ENCODE results near the gene PIK3R3.

PIK3R3 gene

DNA sequence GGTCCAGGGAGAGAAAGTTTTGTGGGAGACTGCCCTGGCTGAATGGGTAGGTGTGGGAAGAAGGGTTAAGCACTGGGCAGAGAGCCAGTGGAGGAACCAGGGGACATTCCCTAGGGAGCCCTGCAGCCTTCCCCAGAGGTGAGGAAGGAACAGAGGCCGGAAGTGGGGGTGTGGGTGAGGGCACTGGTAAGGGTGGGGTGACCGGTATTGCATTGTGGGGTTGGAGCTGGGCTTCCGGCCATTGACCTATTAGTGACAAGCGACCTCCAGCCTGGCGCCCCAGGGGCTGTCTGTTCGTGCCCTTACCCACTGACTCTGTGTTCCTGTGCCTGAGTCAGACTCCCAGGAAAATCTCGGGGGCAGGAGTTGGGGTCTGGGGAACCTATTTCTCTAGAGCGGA lies 38.9 kb upstream of the PIK3R3 start:
- Histone ChIP-seq H3K9me3 (ENCODE audit: control insufficient read depth, low read depth, low read length) (no peaks in the 10 kb centered on the region), H3K4me3 (ENCODE audit: low read length) (no peak overlapping the region), H3K36me3 (ENCODE audit: control insufficient read depth, low read depth, low read length) (no peaks in the 10 kb centered on the region), H3K4me1 (ENCODE audit: control insufficient read depth, low read depth, low read length) (peaks cover 22% of the 10 kb centered on the region), H3K27ac (ENCODE audit: low read length) (no peak overlapping the region), H3K27me3 (ENCODE audit: control insufficient read depth, insufficient read depth, low read length) (peaks cover 8% of the 10 kb centered on the region), H3K9ac (ENCODE audit: low read length) (no peak overlapping the region)

GRCh38 chr1:46169811-46170454 lies 37.5 kb upstream of the PIK3R3 start:
- Histone ChIP-seq H3K27ac (ENCODE audit: low read length) (no peak overlapping the region), H3K9ac (ENCODE audit: low read length) (no peak overlapping the region), H3K9me3 (ENCODE audit: control insufficient read depth, low read depth, low read length) (no peaks in the 10 kb centered on the region), H3K4me1 (ENCODE audit: control insufficient read depth, low read depth, low read length) (peaks cover 23% of the 10 kb centered on the region), H3K27me3 (ENCODE audit: control insufficient read depth, insufficient read depth, low read length) (peaks cover 12% of the 10 kb centered on the region), H3K4me3 (ENCODE audit: low read length) (no peak overlapping the region), H3K36me3 (ENCODE audit: control insufficient read depth, low read depth, low read length) (no peaks in the 10 kb centered on the region)

DNA sequence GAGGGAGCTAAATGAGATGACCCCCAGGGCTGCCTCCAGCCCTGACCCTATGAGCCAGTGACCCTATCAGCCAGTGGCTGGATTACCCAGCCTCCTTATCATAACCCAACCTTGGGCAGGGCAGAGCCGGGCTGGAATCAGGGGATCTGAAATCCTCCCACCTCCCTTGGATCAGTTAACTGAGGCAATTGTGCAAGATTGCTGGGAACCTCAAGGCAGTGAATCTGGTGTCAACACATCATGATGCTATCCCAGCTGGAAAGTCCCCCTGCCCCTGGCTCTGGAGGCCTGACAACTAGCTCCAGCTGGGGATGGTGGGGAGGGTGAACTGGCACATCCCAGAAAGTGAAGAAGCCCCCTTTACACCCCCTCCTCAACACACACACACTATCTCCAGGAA lies 36.0 kb upstream of the PIK3R3 start:
- H3K4me1 ChIP-seq (ENCODE audit: control insufficient read depth, low read depth, low read length) = peaks cover 11% of the 10 kb centered on the region
- no peak overlapping the region for H3K9ac ChIP-seq (ENCODE audit: low read length)

GRCh38 chr1:46166521-46167462 lies 34.4 kb upstream of the PIK3R3 start:
- H3K9me3 ChIP-seq (ENCODE audit: control insufficient read depth, low read depth, low read length) = no peaks in the 10 kb centered on the region
- no peak overlapping the region for H3K27ac ChIP-seq (ENCODE audit: low read length)
- H3K9ac ChIP-seq (ENCODE audit: low read length) = no peak overlapping the region
- peaks cover 12% of the 10 kb centered on the region for H3K27me3 ChIP-seq (ENCODE audit: control insufficient read depth, insufficient read depth, low read length)
- H3K4me1 ChIP-seq (ENCODE audit: control insufficient read depth, low read depth, low read length) = peaks cover 6% of the 10 kb centered on the region
- no peak overlapping the region for H3K4me3 ChIP-seq (ENCODE audit: low read length)
- H3K36me3 ChIP-seq (ENCODE audit: control insufficient read depth, low read depth, low read length) = no peaks in the 10 kb centered on the region

More for the DNA sequence above, 36.0 kb upstream of the PIK3R3 start:
- no peaks in the 10 kb centered on the region for H3K36me3 ChIP-seq (ENCODE audit: control insufficient read depth, low read depth, low read length)
- H3K4me3 ChIP-seq (ENCODE audit: low read length) = no peak overlapping the region
- H3K9me3 ChIP-seq (ENCODE audit: control insufficient read depth, low read depth, low read length) = no peaks in the 10 kb centered on the region
- H3K27me3 ChIP-seq (ENCODE audit: control insufficient read depth, insufficient read depth, low read length) = peaks cover 12% of the 10 kb centered on the region
- H3K27ac ChIP-seq (ENCODE audit: low read length) = no peak overlapping the region

GRCh38 chr1:46160212-46160611 lies 27.8 kb upstream of the PIK3R3 start:
- H3K9ac ChIP-seq (ENCODE audit: low read length) = no peak overlapping the region
- H3K27ac ChIP-seq (ENCODE audit: low read length) = no peak overlapping the region
- H3K36me3 ChIP-seq (ENCODE audit: control insufficient read depth, low read depth, low read length) = no peaks in the 10 kb centered on the region
- no peak overlapping the region for H3K4me3 ChIP-seq (ENCODE audit: low read length)
- H3K9me3 ChIP-seq (ENCODE audit: control insufficient read depth, low read depth, low read length) = no peaks in the 10 kb centered on the region
- H3K4me1 ChIP-seq (ENCODE audit: control insufficient read depth, low read depth, low read length) = no peaks in the 10 kb centered on the region
- no peaks in the 10 kb centered on the region for H3K27me3 ChIP-seq (ENCODE audit: control insufficient read depth, insufficient read depth, low read length)

DNA sequence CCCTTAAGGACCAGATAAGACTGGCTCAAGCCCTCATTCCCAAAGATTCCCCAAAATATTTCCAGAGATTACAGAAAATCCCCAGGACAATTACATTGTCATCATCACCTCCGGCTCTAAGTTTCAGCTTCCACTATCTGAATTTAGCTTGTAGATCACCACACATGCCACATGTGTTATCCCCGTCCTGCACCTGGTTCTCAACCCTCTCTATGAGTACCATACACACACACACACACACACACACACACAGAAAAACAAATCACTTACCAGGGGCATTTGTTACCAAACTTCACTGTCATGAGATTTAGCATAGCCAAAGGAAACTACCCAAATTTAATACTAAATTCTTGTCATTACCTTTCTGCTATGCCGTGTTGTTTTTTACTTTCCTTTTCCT lies 27.1 kb upstream of the PIK3R3 start:
- H3K9ac ChIP-seq (ENCODE audit: low read length) = no peak overlapping the region
- no peak overlapping the region for H3K4me3 ChIP-seq (ENCODE audit: low read length)
- H3K27me3 ChIP-seq (ENCODE audit: control insufficient read depth, insufficient read depth, low read length) = no peaks in the 10 kb centered on the region
- H3K36me3 ChIP-seq (ENCODE audit: control insufficient read depth, low read depth, low read length) = no peaks in the 10 kb centered on the region
- no peaks in the 10 kb centered on the region for H3K4me1 ChIP-seq (ENCODE audit: control insufficient read depth, low read depth, low read length)
- H3K27ac ChIP-seq (ENCODE audit: low read length) = no peak overlapping the region
- no peaks in the 10 kb centered on the region for H3K9me3 ChIP-seq (ENCODE audit: control insufficient read depth, low read depth, low read length)

- Histone ChIP-seq H3K27me3 (ENCODE audit: control insufficient read depth, insufficient read depth, low read length) (no peaks in the 10 kb centered on the region), H3K9ac (ENCODE audit: low read length) (no peak overlapping the region), H3K9me3 (ENCODE audit: control insufficient read depth, low read depth, low read length) (no peaks in the 10 kb centered on the region), H3K4me3 (ENCODE audit: low read length) (no peak overlapping the region), H3K36me3 (ENCODE audit: control insufficient read depth, low read depth, low read length) (no peaks in the 10 kb centered on the region), H3K4me1 (ENCODE audit: control insufficient read depth, low read depth, low read length) (no peaks in the 10 kb centered on the region), H3K27ac (ENCODE audit: low read length) (no peak overlapping the region)
Observed at GRCh38 chr1:46158312-46159281, 26.2 kb upstream of the PIK3R3 start.

GRCh38 chr1:46157916-46158311 lies 25.5 kb upstream of the PIK3R3 start:
- no peaks in the 10 kb centered on the region for H3K27me3 ChIP-seq (ENCODE audit: control insufficient read depth, insufficient read depth, low read length)
- H3K4me1 ChIP-seq (ENCODE audit: control insufficient read depth, low read depth, low read length) = no peaks in the 10 kb centered on the region
- H3K4me3 ChIP-seq (ENCODE audit: low read length) = no peak overlapping the region
- no peak overlapping the region for H3K9ac ChIP-seq (ENCODE audit: low read length)
- no peaks in the 10 kb centered on the region for H3K36me3 ChIP-seq (ENCODE audit: control insufficient read depth, low read depth, low read length)
- no peaks in the 10 kb centered on the region for H3K9me3 ChIP-seq (ENCODE audit: control insufficient read depth, low read depth, low read length)
- no peak overlapping the region for H3K27ac ChIP-seq (ENCODE audit: low read length)

DNA sequence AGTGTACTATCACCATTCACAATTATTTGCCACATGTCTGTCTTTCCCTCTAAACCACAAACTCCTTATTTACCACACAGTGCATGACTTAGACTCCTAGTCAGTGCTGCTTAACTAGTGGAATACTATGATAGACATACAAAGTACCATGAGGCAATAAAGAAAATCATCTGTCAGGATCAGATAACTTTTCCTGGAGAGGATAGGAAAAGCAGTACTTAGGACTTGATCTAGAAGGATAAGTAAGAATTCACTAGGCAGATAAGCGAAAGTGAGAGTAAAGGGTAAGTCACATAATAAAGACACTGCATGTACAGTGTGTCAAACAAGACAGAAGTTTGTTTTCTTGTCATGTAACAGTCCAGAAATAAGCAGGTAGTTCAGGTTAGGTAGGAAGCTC lies 21.3 kb upstream of the PIK3R3 start:
- Histone ChIP-seq H3K4me3 (ENCODE audit: low read length) (no peak overlapping the region), H3K27me3 (ENCODE audit: control insufficient read depth, insufficient read depth, low read length) (no peaks in the 10 kb centered on the region), H3K9me3 (ENCODE audit: control insufficient read depth, low read depth, low read length) (no peaks in the 10 kb centered on the region), H3K36me3 (ENCODE audit: control insufficient read depth, low read depth, low read length) (no peaks in the 10 kb centered on the region), H3K27ac (ENCODE audit: low read length) (no peak overlapping the region), H3K4me1 (ENCODE audit: control insufficient read depth, low read depth, low read length) (no peaks in the 10 kb centered on the region), H3K9ac (ENCODE audit: low read length) (no peak overlapping the region)

DNA sequence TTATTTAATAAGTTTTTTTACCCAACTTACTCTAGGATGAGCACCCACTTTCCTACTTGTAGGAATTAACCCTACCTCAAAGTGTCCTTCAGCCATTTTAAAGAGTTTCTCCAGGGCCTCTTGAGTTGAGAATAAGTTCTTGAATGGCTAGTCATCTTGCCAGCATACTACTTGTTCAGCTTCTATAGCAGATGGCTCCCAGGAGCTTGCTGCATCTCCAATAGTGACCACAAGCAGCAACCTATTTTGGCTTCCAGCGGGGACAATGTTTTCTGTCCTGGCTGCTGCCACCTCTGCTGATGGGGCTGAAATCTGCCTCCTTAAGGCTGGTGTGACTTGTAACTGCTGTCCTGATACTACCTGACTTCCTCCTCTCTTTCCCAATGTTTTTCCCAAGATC lies 20.8 kb upstream of the PIK3R3 start:
- H3K4me3 ChIP-seq (ENCODE audit: low read length) = no peak overlapping the region
- no peaks in the 10 kb centered on the region for H3K9me3 ChIP-seq (ENCODE audit: control insufficient read depth, low read depth, low read length)
- no peaks in the 10 kb centered on the region for H3K27me3 ChIP-seq (ENCODE audit: control insufficient read depth, insufficient read depth, low read length)
- no peak overlapping the region for H3K27ac ChIP-seq (ENCODE audit: low read length)
- H3K4me1 ChIP-seq (ENCODE audit: control insufficient read depth, low read depth, low read length) = no peaks in the 10 kb centered on the region
- H3K36me3 ChIP-seq (ENCODE audit: control insufficient read depth, low read depth, low read length) = no peaks in the 10 kb centered on the region
- H3K9ac ChIP-seq (ENCODE audit: low read length) = no peak overlapping the region

GRCh38 chr1:46152016-46152415 lies 19.6 kb upstream of the PIK3R3 start:
- Histone ChIP-seq H3K27ac (ENCODE audit: low read length) (no peak overlapping the region), H3K4me3 (ENCODE audit: low read length) (no peak overlapping the region), H3K27me3 (ENCODE audit: control insufficient read depth, insufficient read depth, low read length) (no peaks in the 10 kb centered on the region)

More at GRCh38 chr1:46152016-46152415, 19.6 kb upstream of the PIK3R3 start:
- Histone ChIP-seq H3K9me3 (ENCODE audit: control insufficient read depth, low read depth, low read length) (no peaks in the 10 kb centered on the region), H3K4me1 (ENCODE audit: control insufficient read depth, low read depth, low read length) (no peaks in the 10 kb centered on the region), H3K9ac (ENCODE audit: low read length) (no peak overlapping the region), H3K36me3 (ENCODE audit: control insufficient read depth, low read depth, low read length) (no peaks in the 10 kb centered on the region)

All from iPS-18a (cell line).